ENCODE measurements around the gene ITM2B.

DNA sequence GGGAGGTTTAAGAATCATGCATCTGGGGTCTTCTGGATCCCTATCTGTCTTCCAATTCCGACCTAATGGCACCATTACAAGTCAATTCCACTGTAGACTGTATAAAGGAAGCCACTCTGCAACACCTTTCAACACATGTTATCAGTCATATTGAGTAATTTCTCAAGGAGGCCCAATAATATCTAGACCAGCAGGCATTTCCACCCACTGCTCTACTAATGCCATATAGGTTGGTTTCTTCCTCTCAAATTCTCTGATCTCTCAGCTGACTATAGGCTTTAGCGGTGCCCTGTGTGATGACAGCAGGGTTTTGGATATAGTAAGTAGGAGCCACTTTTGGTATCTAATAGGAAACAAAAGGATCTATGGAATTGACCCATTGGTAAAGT, 12.4 kb upstream of the ITM2B start:
- TF ChIP-seq EZH2 (IDR thresholded peaks at IDR 0.05; ENCODE audit: insufficient read depth, poor library complexity, severe bottlenecking) (no peak), EZH2phosphoT487 (IDR thresholded peaks at IDR 0.05; ENCODE audit: insufficient read depth, low read depth) (no peak)
